H9 (cell line): ENCODE results near the gene IGLON5. TPM values are rescaled to one million over a fixed set of nuclear protein-coding genes. Genes with fewer than 3 reads are reported as not detected.
A peak's percentile ranks its signal among the peaks of the same experiment; 100 is the strongest.

Source experiments
- DNase-seq: peaks from one replicate; pipeline ENCODE4 v3.0.0-alpha.2; 2017
- H2AFZ ChIP-seq: one replicate; pipeline ENCODE4 v1.6.1; 2013; ENCODE audit warnings: mild to moderate bottlenecking, low read length, control low read depth, moderate library complexity
- H2AK5ac ChIP-seq: 2 replicates; pipeline ENCODE4 v1.6.1; 2013; ENCODE audit warnings: low read length, control low read depth, mixed read lengths; ENCODE audit not compliant: insufficient read length
- H2BK120ac ChIP-seq: one replicate; pipeline ENCODE4 v1.6.1; 2013; ENCODE audit warnings: low read depth, mild to moderate bottlenecking, low read length, control low read depth, inconsistent platforms; ENCODE audit not compliant: poor library complexity, severe bottlenecking
- H2BK12ac ChIP-seq: 2 replicates; pipeline ENCODE4 v1.6.1; 2013; ENCODE audit warnings: low read length, control low read depth, mixed read lengths, low read depth; ENCODE audit not compliant: insufficient read length
- H2BK15ac ChIP-seq: 2 replicates; pipeline ENCODE4 v1.6.1; 2013; ENCODE audit warnings: low read depth, low read length, control low read depth
- H2BK20ac ChIP-seq: one replicate; pipeline ENCODE4 v1.6.1; 2013; ENCODE audit warnings: low read depth, mild to moderate bottlenecking, low read length, control low read depth, inconsistent platforms; ENCODE audit not compliant: poor library complexity, severe bottlenecking
- H2BK5ac ChIP-seq: 2 replicates; pipeline ENCODE4 v1.6.1; 2013; ENCODE audit warnings: low read length, control low read depth, mixed read lengths; ENCODE audit not compliant: insufficient read length
- H3K14ac ChIP-seq: 2 replicates; pipeline ENCODE4 v1.6.1; 2013; ENCODE audit warnings: low read length, control low read depth; ENCODE audit not compliant: insufficient read depth
- H3K18ac ChIP-seq: 2 replicates; pipeline ENCODE4 v1.6.1; 2013; ENCODE audit warnings: low read depth, mild to moderate bottlenecking, mixed read lengths, low read length, control low read depth; ENCODE audit not compliant: insufficient read length
- H3K23ac ChIP-seq: 2 replicates; pipeline ENCODE4 v1.6.1; 2013; ENCODE audit warnings: low read length, control low read depth, mixed read lengths, low read depth; ENCODE audit not compliant: insufficient read length
- H3K23me2 ChIP-seq: 2 replicates; pipeline ENCODE4 v1.6.1; 2013; ENCODE audit warnings: low read depth, mild to moderate bottlenecking, mixed read lengths, low read length, control low read depth; ENCODE audit not compliant: insufficient read length, poor library complexity, severe bottlenecking
- H3K27ac ChIP-seq: 2 replicates; pipeline ENCODE4 v1.5.1; 2013; ENCODE audit warnings: low read length, control low read depth, mixed read lengths, low read depth; ENCODE audit not compliant: insufficient read length
- H3K27me3 ChIP-seq: 2 replicates; pipeline ENCODE4 v1.6.1; 2013; ENCODE audit warnings: low read length, control low read depth, inconsistent platforms; ENCODE audit not compliant: insufficient read depth
- H3K4ac ChIP-seq: 2 replicates; pipeline ENCODE4 v1.6.1; 2013; ENCODE audit warnings: low read depth, mild to moderate bottlenecking, control low read depth, inconsistent platforms, low read length, moderate library complexity
- H3K4me1 ChIP-seq: 2 replicates; pipeline ENCODE4 v1.6.1; 2013; ENCODE audit warnings: low read length, control low read depth, inconsistent platforms; ENCODE audit not compliant: insufficient read depth
- H3K4me2 ChIP-seq: 2 replicates; pipeline ENCODE4 v1.6.1; 2013; ENCODE audit warnings: low read length, control low read depth, mixed read lengths; ENCODE audit not compliant: insufficient read length, insufficient read depth
- H3K56ac ChIP-seq: 2 replicates; pipeline ENCODE4 v1.6.1; 2013; ENCODE audit warnings: low read depth, mild to moderate bottlenecking, mixed read lengths, low read length, control low read depth; ENCODE audit not compliant: insufficient read length
- H3K79me1 ChIP-seq: 2 replicates; pipeline ENCODE4 v1.6.1; 2013; ENCODE audit warnings: low read depth, mild to moderate bottlenecking, moderate library complexity, low read length, control low read depth, inconsistent platforms; ENCODE audit not compliant: insufficient read depth, poor library complexity, severe bottlenecking
- H3K79me2 ChIP-seq: 2 replicates; pipeline ENCODE4 v1.6.1; 2013; ENCODE audit warnings: low read length, control low read depth, inconsistent platforms; ENCODE audit not compliant: insufficient read depth
- H3K9ac ChIP-seq: 2 replicates; pipeline ENCODE4 v1.6.1; 2013; ENCODE audit warnings: low read length, control low read depth, mixed read lengths; ENCODE audit not compliant: insufficient read length; ENCODE audit errors: extremely low read depth
- H3K9me3 ChIP-seq: one replicate; pipeline ENCODE4 v1.6.1; 2013; ENCODE audit warnings: low read depth, low read length, inconsistent platforms; ENCODE audit not compliant: control insufficient read depth
- H3T11ph ChIP-seq: one replicate; pipeline ENCODE4 v1.6.1; 2013; ENCODE audit warnings: mild to moderate bottlenecking, low read length, control low read depth, inconsistent platforms
- H4K20me1 ChIP-seq: one replicate; pipeline ENCODE4 v1.6.1; 2013; ENCODE audit not compliant: control insufficient read depth, insufficient read length, insufficient read depth
- H4K5ac ChIP-seq: 2 replicates; pipeline ENCODE4 v1.6.1; 2013; ENCODE audit warnings: low read depth, mild to moderate bottlenecking, mixed read lengths, low read length, control low read depth; ENCODE audit not compliant: insufficient read length
- H4K8ac ChIP-seq: replicated peaks from 2 replicates; pipeline ENCODE4 v1.6.1; 2013; ENCODE audit warnings: low read length, control low read depth, mixed read lengths, low read depth; ENCODE audit not compliant: insufficient read length
- H4K91ac ChIP-seq: 2 replicates; pipeline ENCODE4 v1.6.1; 2013; ENCODE audit warnings: low read depth, mild to moderate bottlenecking, moderate library complexity, mixed read lengths, low read length, control low read depth; ENCODE audit not compliant: insufficient read length
- H3K27ac Mint-ChIP-seq, 3 experiments: 2 replicates in 2 of 3; 3 replicates in 1 of 3; pipeline ENCODE4 v1.8.0; 2020 to 2021; ENCODE audit warnings: mixed read lengths in 3 of 3, mild to moderate bottlenecking in 1 of 3, moderate library complexity in 1 of 3
- H3K27me3 Mint-ChIP-seq: 2 replicates; pipeline ENCODE4 v1.8.0; 2021; ENCODE audit warnings: low read depth, mild to moderate bottlenecking, moderate library complexity, mixed read lengths
- H3K36me3 Mint-ChIP-seq, 3 experiments: 2 replicates in 2 of 3; 3 replicates in 1 of 3; pipeline ENCODE4 v1.8.0; 2020 to 2021; ENCODE audit warnings: low read depth in 3 of 3, mixed read lengths in 3 of 3; ENCODE audit not compliant: insufficient read depth in 1 of 3
- H3K4me1 Mint-ChIP-seq, 2 experiments: 2 replicates each; pipeline ENCODE4 v1.8.0; 2020; ENCODE audit warnings: mixed read lengths in 2 of 2
- H3K4me3 Mint-ChIP-seq, 2 experiments: 2 replicates in 1 of 2; 3 replicates in 1 of 2; pipeline ENCODE4 v1.8.0; 2020 to 2021; ENCODE audit warnings: mild to moderate bottlenecking in 2 of 2, mixed read lengths in 2 of 2, moderate library complexity in 1 of 2
- H3K9me3 Mint-ChIP-seq, 2 experiments: 2 replicates in 1 of 2; 3 replicates in 1 of 2; pipeline ENCODE4 v1.8.0; 2020; ENCODE audit warnings: mild to moderate bottlenecking in 2 of 2, mixed read lengths in 2 of 2, moderate library complexity in 1 of 2
- WGBS: extraction: QIAGEN DNeasy Blood & Tissue Kit; methylation state at CpG from one replicate; pipeline ENCODE4 v1.1.7; 2013; ENCODE audit warnings: missing lambda C conversion rate, low lambda C conversion rate, mixed read lengths; ENCODE audit not compliant: insufficient read length; ENCODE audit errors: extremely low coverage; 5-methylcytosine and 5-hydroxymethylcytosine counted together
- total RNA-seq: library from RNA; stranded (reverse); gene quantifications from 2 replicates; pipeline ENCODE4 v1.2.1, GENCODE V29; 2021
- TF ChIP-seq, protein P1 (sequence below): fragments of 200-600 bp; sonication (generic); conservative IDR thresholded peaks from 3 replicates; pipeline ENCODE4 v1.8.0; 2021; ENCODE audit warnings: antibody characterized with exemption, mild to moderate bottlenecking

The IGLON5 gene
- total RNA-seq, 1 experiment from 2014 or later = 41.4 TPM

GRCh38 chr19:51346742-51347141, 35.3 kb downstream of the IGLON5 start:
- H3K36me3 Mint-ChIP-seq = peaks cover 2 to 22% (median 16%) of the 10 kb centered on the region in 3 experiments; a peak in 5 of 7 replicates

More at GRCh38 chr19:51346742-51347141, 35.3 kb downstream of the IGLON5 start:
- H3K27me3 ChIP-seq = no peaks in the 10 kb centered on the region
- no peak overlapping the region for H2BK5ac ChIP-seq
- no peak overlapping the region for H2BK20ac ChIP-seq
- H4K91ac ChIP-seq = no peak overlapping the region
- no peak overlapping the region for H3K9ac ChIP-seq
- H3K14ac ChIP-seq = no peak overlapping the region
- no peaks in the 10 kb centered on the region for H3K79me2 ChIP-seq
- H2AK5ac ChIP-seq = no peak overlapping the region
- H3K56ac ChIP-seq = no peak overlapping the region
- WGBS = no CpG with 5 or more reads among the region's 17 CpGs
- H3K4me2 ChIP-seq = no peak overlapping the region
- H3K27me3 Mint-ChIP-seq = peaks cover 6% of the 10 kb centered on the region
- no peak overlapping the region for H2AFZ ChIP-seq
- H4K8ac ChIP-seq = no peak overlapping the region
- H2BK12ac ChIP-seq = no peak overlapping the region
- no peaks in the 10 kb centered on the region for H3K9me3 ChIP-seq
- no peaks in the 10 kb centered on the region for H4K20me1 ChIP-seq
- no peak overlapping the region for H3K23ac ChIP-seq
- DNase-seq = no peak
- no peak overlapping the region for H3T11ph ChIP-seq
- no peak overlapping the region for H4K5ac ChIP-seq
- H3K79me1 ChIP-seq = no peaks in the 10 kb centered on the region
- H3K27ac Mint-ChIP-seq = peak overlapping the region in 1 of 3 experiments; percentile 87; a peak in 1 of 7 replicates
- no peaks in the 10 kb centered on the region for H3K9me3 Mint-ChIP-seq
- H3K4me1 Mint-ChIP-seq = peaks cover 12% of the 10 kb centered on the region in 2 experiments
- H3K4me3 Mint-ChIP-seq = no peak overlapping the region
- no peak overlapping the region for H2BK15ac ChIP-seq
- no peaks in the 10 kb centered on the region for H3K23me2 ChIP-seq
- H2BK120ac ChIP-seq = no peak overlapping the region
- no peak overlapping the region for H3K4ac ChIP-seq
- peaks cover 11% of the 10 kb centered on the region for H3K4me1 ChIP-seq
- H3K18ac ChIP-seq = no peak overlapping the region
- H3K27ac ChIP-seq = no peak overlapping the region
- TF ChIP-seq, protein P1, sequence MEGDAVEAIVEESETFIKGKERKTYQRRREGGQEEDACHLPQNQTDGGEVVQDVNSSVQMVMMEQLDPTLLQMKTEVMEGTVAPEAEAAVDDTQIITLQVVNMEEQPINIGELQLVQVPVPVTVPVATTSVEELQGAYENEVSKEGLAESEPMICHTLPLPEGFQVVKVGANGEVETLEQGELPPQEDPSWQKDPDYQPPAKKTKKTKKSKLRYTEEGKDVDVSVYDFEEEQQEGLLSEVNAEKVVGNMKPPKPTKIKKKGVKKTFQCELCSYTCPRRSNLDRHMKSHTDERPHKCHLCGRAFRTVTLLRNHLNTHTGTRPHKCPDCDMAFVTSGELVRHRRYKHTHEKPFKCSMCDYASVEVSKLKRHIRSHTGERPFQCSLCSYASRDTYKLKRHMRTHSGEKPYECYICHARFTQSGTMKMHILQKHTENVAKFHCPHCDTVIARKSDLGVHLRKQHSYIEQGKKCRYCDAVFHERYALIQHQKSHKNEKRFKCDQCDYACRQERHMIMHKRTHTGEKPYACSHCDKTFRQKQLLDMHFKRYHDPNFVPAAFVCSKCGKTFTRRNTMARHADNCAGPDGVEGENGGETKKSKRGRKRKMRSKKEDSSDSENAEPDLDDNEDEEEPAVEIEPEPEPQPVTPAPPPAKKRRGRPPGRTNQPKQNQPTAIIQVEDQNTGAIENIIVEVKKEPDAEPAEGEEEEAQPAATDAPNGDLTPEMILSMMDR = peak; percentile 43
